WI38 (cell line): ENCODE results near the gene SPEM3.

ENCODE experiments used
- H3K4me3 ChIP-seq: 2 replicates; pipeline ENCODE4 v1.5.1; 2011; ENCODE audit warnings: low read depth, mild to moderate bottlenecking, control low read depth, low read length
- CTCF ChIP-seq: IDR thresholded peaks from 2 replicates; pipeline ENCODE4 v1.5.1; 2012; ENCODE audit warnings: low read depth, mild to moderate bottlenecking, control low read depth, low read length

Gene SPEM3

DNA sequence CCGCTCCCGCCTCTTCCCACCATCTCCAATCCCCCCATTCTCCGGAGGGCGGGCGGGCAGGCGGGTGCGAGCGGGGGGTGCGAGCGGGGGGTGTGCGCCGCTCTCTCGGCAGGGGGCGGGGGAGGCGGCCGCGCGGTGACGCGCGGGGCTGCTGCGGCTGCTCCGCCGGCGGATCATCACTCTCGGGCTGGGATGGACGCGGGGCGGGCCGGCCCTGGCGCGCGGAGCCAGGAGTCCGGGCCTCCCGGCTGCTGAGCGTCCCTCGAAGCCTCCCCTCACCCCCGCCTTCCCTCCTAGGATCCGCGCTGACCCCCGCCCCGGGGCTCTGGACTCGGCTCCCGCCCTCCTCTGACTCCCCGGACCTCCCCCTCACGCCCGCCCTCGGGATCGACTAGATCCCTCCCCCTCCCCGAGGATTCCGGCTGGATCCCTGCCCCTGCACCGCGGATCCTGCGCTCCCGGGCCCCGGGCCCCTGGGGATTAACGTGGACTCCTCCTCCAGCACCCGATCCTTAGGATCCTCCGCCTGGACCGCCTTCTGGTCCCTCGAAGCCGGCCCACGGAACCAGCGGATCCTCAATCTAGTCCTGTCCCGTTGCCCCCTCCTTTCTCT lies 23.8 kb upstream of the SPEM3 start:
- peak overlapping the region; percentile 75 for H3K4me3 ChIP-seq
- TF ChIP-seq CTCF: no peak

GRCh38 chr17:7405350-7406234 lies 23.1 kb upstream of the SPEM3 start:
- no peak for TF ChIP-seq CTCF
- peak overlapping the region; percentile 75 for H3K4me3 ChIP-seq

- TF ChIP-seq CTCF: no peak
- peak overlapping the region; percentile 75 for H3K4me3 ChIP-seq
These were observed 22.3 kb upstream of the SPEM3 start for GRCh38 chr17:7406235-7406825.

DNA sequence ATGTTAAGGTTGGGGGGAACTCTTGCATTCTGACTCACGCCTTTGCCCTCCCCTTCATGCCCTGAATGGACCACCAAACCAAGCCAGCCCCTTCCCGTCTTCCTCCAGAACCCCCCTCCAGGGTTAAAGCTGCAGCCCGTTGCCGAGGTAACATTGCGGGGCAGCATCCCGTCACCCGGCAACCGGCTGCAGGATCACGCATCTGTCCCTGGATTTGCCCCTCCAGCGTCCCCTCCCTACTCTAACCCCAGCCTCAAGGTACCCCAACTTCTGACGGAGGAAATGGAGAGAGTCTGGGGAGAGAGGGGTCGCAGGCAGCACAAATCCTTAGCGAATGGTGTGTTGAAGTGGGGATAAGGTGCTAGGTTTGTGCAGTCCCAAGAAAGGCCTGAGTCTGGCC lies 21.6 kb upstream of the SPEM3 start:
- H3K4me3 ChIP-seq: no peak overlapping the region
- no peak for TF ChIP-seq CTCF

DNA sequence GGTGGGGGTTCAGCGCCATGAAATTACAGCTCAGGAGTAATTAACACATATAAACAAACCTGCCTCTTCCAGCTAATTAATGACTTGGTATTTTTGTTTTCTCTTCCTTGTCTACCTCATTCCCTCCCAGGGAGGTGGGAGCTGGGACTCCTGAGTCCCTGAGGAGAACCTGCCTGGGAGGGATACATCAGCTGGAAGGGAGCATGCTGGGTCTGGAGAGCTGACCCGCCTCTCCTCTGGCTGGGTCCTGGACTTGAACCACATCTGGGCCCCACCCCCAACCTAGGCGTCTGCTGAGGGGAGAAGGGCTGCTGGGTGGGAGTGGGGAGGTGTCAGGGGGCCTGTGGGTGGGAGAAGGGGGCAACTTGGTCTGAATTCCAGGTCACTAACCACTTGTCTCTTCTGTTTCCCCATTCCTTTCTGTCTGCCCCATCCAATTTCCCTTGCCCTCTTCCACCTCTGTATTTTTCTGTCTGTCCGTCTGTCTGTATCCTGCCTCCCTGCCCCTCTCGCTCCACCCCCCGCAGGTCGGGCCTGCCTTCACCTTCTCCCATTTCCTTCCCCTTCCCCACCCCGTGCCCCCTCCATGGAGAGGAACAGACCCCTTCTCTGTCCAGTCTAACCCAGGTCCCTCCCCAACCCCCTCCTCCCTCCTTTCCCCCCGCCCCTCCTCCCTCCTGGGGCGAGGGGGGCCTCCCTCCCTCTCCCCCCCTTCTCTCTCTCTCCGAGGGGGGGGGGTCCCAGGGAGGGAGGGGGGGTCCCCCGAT lies 21.0 kb upstream of the SPEM3 start, which contains the start of gene NLGN2:
NLGN2 (plus strand) TSS at position 361 of the 767 bp plus-strand sequence. CDS start 411 bp downstream, outside the sequence.
- TF ChIP-seq CTCF: no peak
- no peak within 1 kb of the TSS for H3K4me3 ChIP-seq

GRCh38 chr17:7408252-7408727 lies 20.4 kb upstream of the SPEM3 start:
- no peak for TF ChIP-seq CTCF
- no peak overlapping the region for H3K4me3 ChIP-seq
